Aorta (tissue), 5 donors: Measurements from ENCODE around the gene AHDC1. TPM values are rescaled to one million over a fixed set of nuclear protein-coding genes. Genes with fewer than 3 reads are reported as not detected.
"Not testable (repeated sequence)": the region's sequence is repeated elsewhere in the genome, so short reads cannot be mapped to it uniquely, and the experiment has no call there.

Source experiments
- ATAC-seq: fragments of 200-7000 bp; cut with Tn5 transposase; one replicate; pipeline ENCODE4 v1.9.1; 2022; ENCODE audit warnings: moderate library complexity; ENCODE audit not compliant: low FRiP score
- DNase-seq, 2 donors: peaks; one replicate each; pipeline ENCODE4 v3.0.0-alpha.2; 2020
- H3K27ac ChIP-seq, 2 donors: one replicate each; pipeline ENCODE4 v1.5.1; 2013; ENCODE audit warnings: low read length in 2 of 2, mild to moderate bottlenecking in 2 of 2, moderate library complexity in 2 of 2, control low read depth in 1 of 2, inconsistent platforms in 1 of 2, low read depth in 1 of 2
- H3K27me3 ChIP-seq, 2 donors: one replicate each; pipeline ENCODE4 v1.6.1; 2013; ENCODE audit warnings: control low read depth in 1 of 2, low read length in 1 of 2, mild to moderate bottlenecking in 1 of 2, moderate library complexity in 1 of 2; ENCODE audit not compliant: insufficient read depth in 2 of 2, control insufficient read depth in 1 of 2
- H3K36me3 ChIP-seq, 2 donors: one replicate each; pipeline ENCODE4 v1.6.1; 2013; ENCODE audit warnings: control low read depth in 1 of 2, low read length in 1 of 2, mild to moderate bottlenecking in 1 of 2; ENCODE audit not compliant: insufficient read depth in 2 of 2, control insufficient read depth in 1 of 2
- H3K4me1 ChIP-seq, 2 donors: one replicate each; pipeline ENCODE4 v1.6.1; 2013; ENCODE audit warnings: low read length in 2 of 2, control low read depth in 1 of 2, mild to moderate bottlenecking in 1 of 2, moderate library complexity in 1 of 2; ENCODE audit not compliant: insufficient read depth in 2 of 2, control insufficient read depth in 1 of 2
- H3K4me3 ChIP-seq, 2 donors: one replicate each; pipeline ENCODE4 v1.5.1; 2013; ENCODE audit warnings: low read length in 2 of 2, control low read depth in 1 of 2, mild to moderate bottlenecking in 1 of 2
- H3K9me3 ChIP-seq: one replicate; pipeline ENCODE4 v1.6.1; 2013; ENCODE audit warnings: mild to moderate bottlenecking, low read length; ENCODE audit not compliant: control insufficient read depth
- WGBS, 2 donors: extraction: QIAGEN DNeasy Blood & Tissue Kit; methylation state at CpG; one replicate each; pipeline ENCODE4 v1.1.7; 2013; 5-methylcytosine and 5-hydroxymethylcytosine counted together
- intact Hi-C, 2 donors: fragments of 100-400 bp; cut with DNase I; formaldehyde crosslinking; loops; one replicate each; pipeline versions ENCODE4 v1.14.2 to v1.15.0; 2022
- polyA plus RNA-seq, 2 donors: library from polyadenylated mRNA; stranded (reverse); fragments of 200-250 nt; gene quantifications; one replicate each; pipeline ENCODE4 v1.2.3, GENCODE V29; 2013
- total RNA-seq, 2 donors: library from RNA; stranded (reverse); fragmentation: NEBNext Ultra II Directional; extraction: Animal tissue kit (Norgen Biotek cat#: 25700); gene quantifications; one replicate each; pipeline ENCODE4 v1.2.1, GENCODE V29; 2021
- donor health status: healthy with polysubstance abuse.
- donor health status: Bipolar disorder and iron deficiency.
- donor health status: DM: no; HTN: no; CAD: no.
- donor health status: DM: no; HTN: no; CAD: no.
- donor health status: DM: yes; HTN: yes; CAD: no.

The AHDC1 gene
- total and polyA plus RNA-seq, 4 donors, result 7.8 to 89.1 (median 43.7) TPM

GRCh38 chr1:27634177-27634984 is 30.4 kb upstream of the AHDC1 start:
- H3K27ac ChIP-seq, result no peak overlapping the region
- H3K27me3 ChIP-seq, result no peaks in the 10 kb centered on the region
- H3K36me3 ChIP-seq, result no peaks in the 10 kb centered on the region
- peak overlapping the region; percentile 1 to 18 for H3K4me3 ChIP-seq
- intact Hi-C loops, result no loop called here
- ATAC-seq (peak; percentile 74), DNase-seq (peak in 1 of 2 donors; percentile 83)
- 5 to 8% methylated on average over 34 to 63 of the region's 63 CpGs for WGBS, 2 donors
- H3K9me3 ChIP-seq, result no peaks in the 10 kb centered on the region
- no peaks in the 10 kb centered on the region for H3K4me1 ChIP-seq

DNA sequence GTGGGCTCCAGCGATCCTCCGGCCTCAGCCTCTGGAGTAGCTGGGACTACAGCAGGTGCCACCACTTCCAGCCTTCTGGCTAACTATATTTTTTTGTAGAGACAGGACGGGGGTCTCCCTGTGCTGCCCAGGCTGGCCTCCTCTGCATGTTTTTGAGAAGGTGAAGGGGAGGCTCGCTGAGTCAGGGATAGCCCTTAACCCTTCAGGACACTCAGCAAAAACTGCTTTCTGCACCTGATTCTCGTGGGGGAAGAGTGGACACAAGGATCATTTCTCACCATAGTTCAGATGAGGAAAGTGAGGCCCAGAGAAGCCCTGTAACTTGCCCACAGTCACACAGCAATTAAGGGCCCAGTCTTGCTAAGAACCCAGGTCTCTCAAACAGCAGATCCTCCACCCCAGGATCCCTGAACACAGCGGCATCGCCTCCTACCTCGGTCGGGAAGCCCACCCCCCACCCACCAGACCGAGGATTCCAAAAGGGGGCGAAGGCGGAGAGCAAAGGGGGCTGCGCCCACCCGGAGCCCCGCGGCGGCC is 29.8 kb upstream of the AHDC1 start:
- H3K36me3 ChIP-seq, result no peaks in the 10 kb centered on the region
- no peak for ATAC-seq
- no peaks in the 10 kb centered on the region for H3K9me3 ChIP-seq
- H3K4me1 ChIP-seq, result no peaks in the 10 kb centered on the region
- 32 to 33% methylated on average over 17 of the region's 17 CpGs for WGBS, 2 donors
- H3K4me3 ChIP-seq, result peak overlapping the region in 1 of 2 donors; percentile 1
- no peaks in the 10 kb centered on the region for H3K27me3 ChIP-seq
- intact Hi-C loops, result no loop called here
- DNase-seq, result no peak
- no peak overlapping the region for H3K27ac ChIP-seq

DNA sequence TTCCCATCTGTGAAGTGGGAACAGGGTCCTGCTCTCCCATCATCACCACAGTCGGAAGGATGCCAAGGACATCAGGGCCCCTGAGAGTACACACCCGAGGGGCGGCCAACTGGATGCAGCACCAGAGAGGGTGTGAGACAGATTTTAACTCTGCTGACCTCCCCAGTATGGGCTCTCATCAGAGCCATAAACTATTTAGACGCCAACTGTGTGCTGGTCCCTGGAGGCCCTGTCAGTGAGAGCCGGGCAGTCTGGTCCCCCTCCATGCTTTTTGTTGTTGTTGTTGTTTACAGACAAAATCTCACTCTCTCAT is 29.3 kb upstream of the AHDC1 start:
- no peaks in the 10 kb centered on the region for H3K4me1 ChIP-seq
- no peak overlapping the region for H3K4me3 ChIP-seq
- DNase-seq (no peak), ATAC-seq (no peak)
- no peaks in the 10 kb centered on the region for H3K36me3 ChIP-seq
- 93% methylated on average over 5 of the region's 5 CpGs for WGBS, 2 donors
- intact Hi-C loops, result no loop called here
- no peak overlapping the region for H3K27ac ChIP-seq
- no peaks in the 10 kb centered on the region for H3K9me3 ChIP-seq
- H3K27me3 ChIP-seq, result no peaks in the 10 kb centered on the region

DNA sequence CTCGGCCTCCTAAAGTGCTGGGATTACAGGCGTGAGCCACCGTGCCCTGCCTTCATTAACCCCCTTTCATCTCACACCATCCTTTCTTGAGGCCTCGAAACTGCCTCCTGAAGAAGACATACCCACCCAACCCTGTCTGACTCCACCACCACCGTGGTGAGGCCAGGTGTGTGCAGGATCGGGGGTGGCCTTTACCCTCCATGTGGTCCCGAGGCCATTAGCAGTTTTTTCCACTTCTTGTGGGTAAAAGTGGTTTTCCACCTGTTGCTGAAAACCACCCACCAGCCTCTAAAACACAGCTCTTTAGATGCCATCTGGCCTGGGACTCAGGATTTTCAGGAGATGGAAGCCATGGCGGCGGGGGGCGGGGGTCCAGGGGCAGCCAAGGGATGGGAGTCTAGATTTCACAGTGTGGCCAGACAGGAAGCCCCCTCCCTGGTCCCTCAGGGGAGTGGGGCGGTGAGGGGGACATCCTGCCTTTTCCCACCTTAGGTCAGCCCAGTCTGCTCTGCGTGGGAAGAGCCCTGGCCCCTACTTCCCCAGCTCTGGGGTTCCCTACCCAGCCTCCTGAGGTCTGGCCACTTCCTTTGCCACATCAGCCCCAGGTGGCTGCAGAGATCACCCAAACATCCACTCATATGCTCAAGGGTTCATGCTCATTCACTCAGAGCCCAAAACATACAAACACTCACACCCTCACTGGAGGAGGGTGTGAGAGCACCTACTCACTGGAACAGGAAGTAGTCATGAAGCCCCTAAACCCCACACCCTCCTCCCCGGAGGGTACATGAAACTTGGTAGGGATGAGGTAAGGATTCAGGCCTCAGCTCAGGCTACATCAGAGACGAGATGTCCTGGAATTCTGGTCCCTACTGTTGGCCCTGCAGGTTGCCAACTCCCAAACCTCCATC is 28.7 kb upstream of the AHDC1 start:
- intact Hi-C loops, result no loop called here
- 90% methylated on average over 14 of the region's 14 CpGs for WGBS, 2 donors
- Histone ChIP-seq H3K4me1 (no peaks in the 10 kb centered on the region), H3K27ac (no peak overlapping the region), H3K9me3 (no peaks in the 10 kb centered on the region), H3K36me3 (no peaks in the 10 kb centered on the region), H3K4me3 (no peak overlapping the region), H3K27me3 (no peaks in the 10 kb centered on the region)
- no peak for ATAC-seq
- no peak for DNase-seq

DNA sequence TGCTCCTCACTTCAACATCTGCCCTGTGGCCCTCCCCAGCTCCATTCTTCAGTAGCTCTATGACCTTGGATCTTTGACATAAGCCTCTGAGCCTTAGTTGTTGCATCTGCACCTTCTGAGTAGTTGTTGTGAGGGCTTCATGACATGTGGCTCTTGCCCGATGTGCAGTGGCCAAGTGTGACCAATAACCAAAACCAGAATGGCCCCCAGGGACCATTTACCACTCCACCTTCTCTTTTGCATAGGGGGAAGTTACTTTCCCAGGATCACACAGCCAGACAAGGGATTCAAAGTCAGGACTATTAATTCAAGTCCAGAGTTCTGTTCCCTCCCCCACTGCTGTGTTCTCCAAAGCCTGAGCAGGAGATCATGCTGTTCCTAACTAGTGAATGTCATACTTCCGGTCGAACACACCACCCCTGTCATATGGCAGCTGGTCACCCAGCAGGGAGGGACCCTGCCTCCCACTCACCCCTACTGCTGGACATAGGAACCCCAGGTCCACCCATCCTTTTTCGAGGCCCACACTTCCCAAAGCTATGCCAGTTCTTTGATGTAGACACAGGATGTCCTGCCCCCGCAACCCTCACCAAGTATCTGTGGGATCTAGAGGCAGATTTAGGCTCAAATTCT is 27.0 kb upstream of the AHDC1 start:
- intact Hi-C loops, result no loop called here
- H3K27ac ChIP-seq, result no peak overlapping the region
- ATAC-seq, result peak; percentile 17
- H3K9me3 ChIP-seq, result no peaks in the 10 kb centered on the region
- no peaks in the 10 kb centered on the region for H3K27me3 ChIP-seq
- no peaks in the 10 kb centered on the region for H3K36me3 ChIP-seq
- H3K4me3 ChIP-seq, result no peak overlapping the region
- DNase-seq, result no peak
- 76 to 81% methylated on average over 5 of the region's 5 CpGs for WGBS, 2 donors
- H3K4me1 ChIP-seq, result no peaks in the 10 kb centered on the region

DNA sequence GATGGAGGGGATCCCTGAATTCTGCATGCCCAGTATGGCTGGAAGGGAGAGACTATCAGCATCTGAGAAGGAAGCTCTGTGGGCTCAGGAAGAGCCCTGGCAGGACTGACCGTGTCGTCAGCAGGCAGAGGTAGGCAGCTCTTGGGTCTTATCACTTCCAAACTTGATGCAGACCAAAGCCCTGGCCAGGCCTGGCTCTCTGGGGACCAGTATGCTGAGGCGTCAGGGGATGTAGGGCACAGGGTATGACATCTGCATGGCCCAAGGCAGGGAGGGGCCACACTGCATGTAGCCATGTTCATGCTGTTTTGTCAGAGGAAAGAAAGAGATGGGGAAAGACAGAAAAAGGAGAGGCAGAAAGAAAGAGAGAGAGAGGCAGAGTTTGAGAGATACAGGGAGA is 24.8 kb upstream of the AHDC1 start:
- no peak for DNase-seq
- Histone ChIP-seq H3K36me3 (no peaks in the 10 kb centered on the region), H3K27me3 (no peaks in the 10 kb centered on the region), H3K4me1 (no peaks in the 10 kb centered on the region), H3K27ac (no peak overlapping the region), H3K4me3 (no peak overlapping the region), H3K9me3 (no peaks in the 10 kb centered on the region)
- no peak for ATAC-seq
- 51 to 59% methylated on average over 3 of the region's 3 CpGs for WGBS, 2 donors
- intact Hi-C loops, result no loop called here

GRCh38 chr1:27627733-27628132 is 23.8 kb upstream of the AHDC1 start:
- H3K4me1 ChIP-seq, DNase-seq, H3K4me3 ChIP-seq, H3K9me3 ChIP-seq, H3K27me3 ChIP-seq, H3K36me3 ChIP-seq, H3K27ac ChIP-seq, ATAC-seq, intact Hi-C loops: not testable (repeated sequence)
- 82 to 88% methylated on average over 4 of the region's 4 CpGs for WGBS, 2 donors

- Histone ChIP-seq H3K9me3 (no peaks in the 10 kb centered on the region), H3K4me1 (no peaks in the 10 kb centered on the region), H3K27ac (no peak overlapping the region), H3K36me3 (no peaks in the 10 kb centered on the region), H3K27me3 (no peaks in the 10 kb centered on the region), H3K4me3 (no peak overlapping the region)
- DNase-seq, result no peak
- WGBS, 2 donors, result 95 to 97% methylated on average over 5 of the region's 5 CpGs
- ATAC-seq, result no peak
- intact Hi-C loops, result no loop called here
Observed at GRCh38 chr1:27627061-27627460, 23.1 kb upstream of the AHDC1 start.
